Panc1 (cell line): Measurements from ENCODE around the gene PGBD2. TPM values are rescaled to one million over a fixed set of nuclear protein-coding genes. Genes with fewer than 3 reads are reported as not detected.
A peak's percentile ranks its signal among the peaks of the same experiment; 100 is the strongest.

Experiments
- ATAC-seq: fragments of 200-7000 bp; cut with Tn5 transposase; 2 replicates; pipeline ENCODE4 v1.9.1; 2020; ENCODE audit warnings: mild to moderate bottlenecking, moderate library complexity
- BruUV-seq: library from RNA; stranded (reverse); fragments of 400-500 nt; replicated peaks from 2 replicates; lab custom pipeline; 2021; lab: Mats Ljungman, UMichigan
- CTCF ChIA-PET: fragments of 300-600 bp; sonication (Branson Sonifier 250); formaldehyde crosslinking; loops from one replicate; lab custom pipeline; 2022; ENCODE audit warnings: antibody characterized with exemption; lab: Charles Lee
- POLR2A ChIA-PET: fragments of 300-600 bp; sonication (Branson Sonifier 250); formaldehyde crosslinking; loops from one replicate; lab custom pipeline; 2022; ENCODE audit warnings: antibody characterized with exemption; lab: Charles Lee
- DNase-seq: peaks from one replicate; pipeline ENCODE4 v3.0.0-alpha.2; 2010; ENCODE audit warnings: low read depth, low spot score
- H3K27ac ChIP-seq: 2 replicates; pipeline ENCODE4 v1.5.1; 2011; ENCODE audit warnings: mild to moderate bottlenecking, low read length, inconsistent platforms
- H3K27me3 ChIP-seq: fragments of 200-500 bp; sonication (Bioruptor generic); 2 replicates; pipeline ENCODE4 v1.6.0; 2014; ENCODE audit warnings: low read length, inconsistent platforms; ENCODE audit not compliant: control insufficient read depth, insufficient read depth
- H3K36me3 ChIP-seq: fragments of 200-500 bp; sonication (Bioruptor generic); 2 replicates; pipeline ENCODE4 v1.5.1; 2014; ENCODE audit warnings: inconsistent platforms, mild to moderate bottlenecking, low read length, moderate library complexity; ENCODE audit not compliant: control insufficient read depth, insufficient read depth
- H3K4me1 ChIP-seq: 2 replicates; pipeline ENCODE4 v1.5.1; 2011; ENCODE audit warnings: inconsistent platforms, mild to moderate bottlenecking, low read length, moderate library complexity; ENCODE audit not compliant: control insufficient read depth, insufficient read depth
- H3K4me3 ChIP-seq, 2 experiments: 2 replicates each; pipeline ENCODE4 v1.5.1; 2011 to 2012; ENCODE audit warnings: low read depth in 2 of 2, low read length in 2 of 2, mild to moderate bottlenecking in 2 of 2, inconsistent platforms in 1 of 2, moderate library complexity in 1 of 2
- H3K9me3 ChIP-seq: fragments of 200-500 bp; sonication (Bioruptor generic); 2 replicates; pipeline ENCODE4 v1.5.1; 2014; ENCODE audit warnings: low read depth, mild to moderate bottlenecking, inconsistent platforms, low read length, moderate library complexity; ENCODE audit not compliant: control insufficient read depth, insufficient read depth
- POLR2AphosphoS5 ChIP-seq: IDR thresholded peaks from 2 replicates; pipeline ENCODE4 v1.6.1; 2012; ENCODE audit warnings: mild to moderate bottlenecking, low read depth, low read length, moderate library complexity
- REST ChIP-seq, 2 experiments: IDR thresholded peaks; 2 replicates each; pipeline ENCODE4 v1.6.1; 2011 to 2012; ENCODE audit warnings: low read depth in 2 of 2, control low read depth in 1 of 2, low read length in 1 of 2, mild to moderate bottlenecking in 1 of 2, moderate library complexity in 1 of 2; ENCODE audit not compliant: insufficient read depth in 1 of 2
- SIN3A ChIP-seq: IDR thresholded peaks from 2 replicates; pipeline ENCODE4 v1.6.1; 2012; ENCODE audit warnings: low read depth, mild to moderate bottlenecking, low read length, moderate library complexity, borderline replicate concordance; ENCODE audit not compliant: insufficient read depth
- TCF7L2 ChIP-seq: IDR thresholded peaks from 2 replicates; pipeline ENCODE4 v1.6.1; 2011; ENCODE audit warnings: mild to moderate bottlenecking, low read depth, low read length, inconsistent platforms
- in situ Hi-C: cut with HindIII; loops from 2 replicates; pipeline ENCODE4 v1.10.0; 2016; ENCODE audit warnings: low sequenced_read_pairs, low pct_unique_long_range_greater_than_20kb
- intact Hi-C: fragments of 100-400 bp; cut with micrococcal nuclease; formaldehyde crosslinking; loops from one replicate; pipeline ENCODE4 v1.10.0; 2022; ENCODE audit not compliant: unreplicated experiment
- total RNA-seq: library from RNA; stranded (reverse); gene quantifications from one replicate; pipeline ENCODE4 v1.2.1, GENCODE V29; 2021; ENCODE audit not compliant: unreplicated experiment
- TF ChIP-seq, protein P1 (sequence below): fragments of 450-650 bp; IDR thresholded peaks from 2 replicates; pipeline ENCODE4 v1.5.1; 2017; ENCODE audit warnings: mild to moderate bottlenecking

Gene PGBD2
- total RNA-seq, 1 experiment from 2014 or later = 7.1 TPM

GRCh38 chr1:248858891-248859889 lies 46.8 kb upstream of the PGBD2 start, which contains the start of gene ZNF692:
ZNF692 (minus strand) TSS chr1:248859085; CDS start chr1:248858309, 776 bp downstream.
- BruUV-seq = no TSS peak
- no peak for DNase-seq
- peaks cover 21% of the 10 kb centered on the region for H3K4me1 ChIP-seq
- intact Hi-C loops = no loop called here
- in situ Hi-C loops = no loop called here
- TF ChIP-seq, protein P1, sequence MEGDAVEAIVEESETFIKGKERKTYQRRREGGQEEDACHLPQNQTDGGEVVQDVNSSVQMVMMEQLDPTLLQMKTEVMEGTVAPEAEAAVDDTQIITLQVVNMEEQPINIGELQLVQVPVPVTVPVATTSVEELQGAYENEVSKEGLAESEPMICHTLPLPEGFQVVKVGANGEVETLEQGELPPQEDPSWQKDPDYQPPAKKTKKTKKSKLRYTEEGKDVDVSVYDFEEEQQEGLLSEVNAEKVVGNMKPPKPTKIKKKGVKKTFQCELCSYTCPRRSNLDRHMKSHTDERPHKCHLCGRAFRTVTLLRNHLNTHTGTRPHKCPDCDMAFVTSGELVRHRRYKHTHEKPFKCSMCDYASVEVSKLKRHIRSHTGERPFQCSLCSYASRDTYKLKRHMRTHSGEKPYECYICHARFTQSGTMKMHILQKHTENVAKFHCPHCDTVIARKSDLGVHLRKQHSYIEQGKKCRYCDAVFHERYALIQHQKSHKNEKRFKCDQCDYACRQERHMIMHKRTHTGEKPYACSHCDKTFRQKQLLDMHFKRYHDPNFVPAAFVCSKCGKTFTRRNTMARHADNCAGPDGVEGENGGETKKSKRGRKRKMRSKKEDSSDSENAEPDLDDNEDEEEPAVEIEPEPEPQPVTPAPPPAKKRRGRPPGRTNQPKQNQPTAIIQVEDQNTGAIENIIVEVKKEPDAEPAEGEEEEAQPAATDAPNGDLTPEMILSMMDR = peak; percentile 32; the same call in 1 of the 2 replicates
- TF ChIP-seq REST (IDR thresholded peaks at IDR 0.05; ENCODE audit: insufficient read depth in 1 of 2, low read depth in 2 of 2, low read length in 1 of 2) (no peak), TCF7L2 (0 out of 2 replicates have a peak, but pooled peaks have one; percentile 43), SIN3A (peak; percentile 61; the same call in 1 of the 2 replicates), POLR2AphosphoS5 (peak; percentile 92)
- H3K27me3 ChIP-seq = peaks cover 3% of the 10 kb centered on the region; the same call in 1 of the 2 replicates
- H3K9me3 ChIP-seq = no peaks in the 10 kb centered on the region
- H3K4me3 ChIP-seq = peak within 1 kb of the TSS; percentile 69 to 91
- H3K27ac ChIP-seq = peak within 1 kb of the TSS; percentile 94
- POLR2A ChIA-PET = interaction anchor here (0.9 kb wide), 1 partner anchor 14 kb away, joined by 3 read pairs; no protein-coding TSS in a partner anchor
- ATAC-seq = peak; percentile 93
- CTCF ChIA-PET = interaction anchor here (0.6 kb wide), 2 partner anchors 45 to 50 kb away, joined by 3 to 5 read pairs; no protein-coding TSS in a partner anchor
- H3K36me3 ChIP-seq = peaks cover 3% of the 10 kb centered on the region

DNA sequence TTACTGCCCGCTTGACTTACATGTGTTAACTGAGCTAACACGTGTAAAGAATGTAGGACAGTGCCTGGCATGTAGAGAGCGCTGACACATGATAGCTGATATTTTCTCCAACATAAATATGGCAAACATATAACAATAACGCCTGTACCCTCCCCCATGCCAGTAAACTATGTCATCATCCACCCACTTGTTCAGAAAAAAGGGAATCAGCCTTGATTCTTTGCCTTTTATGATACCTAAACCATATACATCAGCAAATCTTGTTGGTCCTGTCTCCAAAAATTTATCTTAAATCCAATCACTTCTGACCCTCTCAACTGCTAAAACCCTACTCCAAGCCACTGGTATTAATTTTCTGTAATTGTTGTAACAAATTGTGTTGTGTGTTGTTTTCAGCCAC lies 46.0 kb upstream of the PGBD2 start:
- Histone ChIP-seq H3K27me3 (peaks cover 3% of the 10 kb centered on the region; the same call in 1 of the 2 replicates), H3K4me1 (peaks cover 21% of the 10 kb centered on the region), H3K4me3 (no peak overlapping the region), H3K27ac (no peak overlapping the region; the same call in 1 of the 2 replicates), H3K9me3 (no peaks in the 10 kb centered on the region), H3K36me3 (peaks cover 3% of the 10 kb centered on the region)
- ChIA-PET CTCF (no interaction called here), POLR2A (no interaction called here)
- BruUV-seq = no TSS peak
- intact Hi-C loops = no loop called here
- ATAC-seq = no peak
- no peak for DNase-seq
- in situ Hi-C loops = no loop called here
- TF ChIP-seq SIN3A (no peak), TCF7L2 (no peak), POLR2AphosphoS5 (no peak), REST (IDR thresholded peaks at IDR 0.05; ENCODE audit: insufficient read depth in 1 of 2, low read depth in 2 of 2, low read length in 1 of 2) (no peak)
- TF ChIP-seq, protein P1 = no peak
